ENCODE measurements around the gene FBXL14. TPM values are rescaled to one million over a fixed set of nuclear protein-coding genes. Genes with fewer than 3 reads are reported as not detected.

Gene FBXL14
- total RNA-seq, 3 donors from 2014 or later (not counting 1 experiment from before 2014, with no cell fraction given) = 18.7 to 24.9 (median 22.8) TPM

GRCh38 chr12:1518591-1519516 is 75.5 kb downstream of the FBXL14 start:
- H3K4me3 Mint-ChIP-seq = no peak overlapping the region
- H3K9me3 ChIP-seq (ENCODE audit: control insufficient read depth, insufficient read depth, low read length) = no peaks in the 10 kb centered on the region
- no peak for DNase-seq

GRCh38 chr12:1517734-1518525 is 76.5 kb downstream of the FBXL14 start:
- Mint-ChIP-seq H3K36me3 (no peaks in the 10 kb centered on the region), H3K27me3 (ENCODE audit: low read depth in 2 of 2) (peaks cover 29 to 53% of the 10 kb centered on the region in 2 donors), H3K27ac (no peak overlapping the region), H3K9me3 (no peaks in the 10 kb centered on the region), H3K4me1 (no peaks in the 10 kb centered on the region), H3K4me3 (no peak overlapping the region)
- intact Hi-C loops (cut with micrococcal nuclease) = no loop called here
- 94% methylated on average over 6 of the region's 8 CpGs for WGBS (ENCODE audit: insufficient coverage)
- Histone ChIP-seq H3K4me1 (ENCODE audit: control insufficient read depth, insufficient read depth, low read length) (no peaks in the 10 kb centered on the region), H3K36me3 (ENCODE audit: control insufficient read depth, insufficient read depth, low read length) (no peaks in the 10 kb centered on the region), H3K27ac (ENCODE audit: low read length) (no peak overlapping the region), H3K9me3 (ENCODE audit: control insufficient read depth, insufficient read depth, low read length) (no peaks in the 10 kb centered on the region), H3K27me3 (ENCODE audit: control insufficient read depth, insufficient read depth, low read length) (peaks cover 17% of the 10 kb centered on the region), H3K4me3 (ENCODE audit: low read length) (no peak overlapping the region)
- DNase-seq (no peak), ATAC-seq (no peak)
- no peak for TF ChIP-seq CTCF (IDR thresholded peaks at IDR 0.05)

More at GRCh38 chr12:1518591-1519516, 75.5 kb downstream of the FBXL14 start:
- Histone ChIP-seq H3K36me3 (ENCODE audit: control insufficient read depth, insufficient read depth, low read length) (no peaks in the 10 kb centered on the region), H3K27me3 (ENCODE audit: control insufficient read depth, insufficient read depth, low read length) (peaks cover 17% of the 10 kb centered on the region), H3K4me1 (ENCODE audit: control insufficient read depth, insufficient read depth, low read length) (no peaks in the 10 kb centered on the region), H3K4me3 (ENCODE audit: low read length) (no peak overlapping the region), H3K27ac (ENCODE audit: low read length) (no peak overlapping the region)
- ATAC-seq = no peak
- WGBS (ENCODE audit: insufficient coverage) = 71% methylated on average over 29 of the region's 29 CpGs
- intact Hi-C loops (cut with micrococcal nuclease) = no loop called here
- H3K9me3 Mint-ChIP-seq = no peaks in the 10 kb centered on the region
- peaks cover 29 to 50% of the 10 kb centered on the region in 2 donors for H3K27me3 Mint-ChIP-seq (ENCODE audit: low read depth in 2 of 2)
- H3K4me1 Mint-ChIP-seq = no peaks in the 10 kb centered on the region
- H3K27ac Mint-ChIP-seq = no peak overlapping the region
- H3K36me3 Mint-ChIP-seq = no peaks in the 10 kb centered on the region
- TF ChIP-seq CTCF (IDR thresholded peaks at IDR 0.05) = no peak

GRCh38 chr12:1517007-1517406 is 77.4 kb downstream of the FBXL14 start:
- 33% methylated on average over 1 of the region's 2 CpGs for WGBS (ENCODE audit: insufficient coverage)
- peaks cover 36 to 60% of the 10 kb centered on the region in 2 donors for H3K27me3 Mint-ChIP-seq (ENCODE audit: low read depth in 2 of 2)
- no peaks in the 10 kb centered on the region for H3K9me3 Mint-ChIP-seq
- H3K36me3 Mint-ChIP-seq = no peaks in the 10 kb centered on the region
- no peak overlapping the region for H3K27ac ChIP-seq (ENCODE audit: low read length)
- H3K4me3 Mint-ChIP-seq = no peak overlapping the region
- no peak overlapping the region for H3K27ac Mint-ChIP-seq
- intact Hi-C loops (cut with micrococcal nuclease) = no loop called here
- no peak overlapping the region for H3K4me3 ChIP-seq (ENCODE audit: low read length)
- H3K4me1 ChIP-seq (ENCODE audit: control insufficient read depth, insufficient read depth, low read length) = no peaks in the 10 kb centered on the region
- ATAC-seq (no peak), DNase-seq (no peak)
- no peaks in the 10 kb centered on the region for H3K9me3 ChIP-seq (ENCODE audit: control insufficient read depth, insufficient read depth, low read length)
- H3K4me1 Mint-ChIP-seq = peaks cover 0 to 3% of the 10 kb centered on the region in 2 donors
- no peak for TF ChIP-seq CTCF (IDR thresholded peaks at IDR 0.05)
- H3K27me3 ChIP-seq (ENCODE audit: control insufficient read depth, insufficient read depth, low read length) = peaks cover 17% of the 10 kb centered on the region
- H3K36me3 ChIP-seq (ENCODE audit: control insufficient read depth, insufficient read depth, low read length) = no peaks in the 10 kb centered on the region

Other genes with a start within 250 kb of the FBXL14 start
- not detected for gene WNT5B, start 34.6 kb upstream of the FBXL14 start, total RNA-seq
- gene ADIPOR2, start 96.5 kb upstream of the FBXL14 start, total RNA-seq = 10 to 100 TPM; 38.6 to 48.3 (median 44.0) TPM
- gene LRTM2, start 226.0 kb upstream of the FBXL14 start, total RNA-seq = not detected